DND-41 (cell line): ENCODE results near the gene CHM.

Experiments used
- ATAC-seq: fragments of 200-7000 bp; cut with Tn5 transposase; 3 replicates; pipeline ENCODE4 v1.9.1; 2021; ENCODE audit warnings: low read depth; ENCODE audit not compliant: insufficient read depth
- DNase-seq: peaks from one replicate; pipeline ENCODE4 v3.0.0-alpha.2; 2020
- H2AFZ ChIP-seq: 2 replicates; pipeline ENCODE4 v1.6.0; 2012; ENCODE audit warnings: low read depth, low read length
- H3K27ac ChIP-seq: 2 replicates; pipeline ENCODE4 v1.5.1; 2012; ENCODE audit warnings: low read length, inconsistent platforms
- H3K27me3 ChIP-seq: fragments of 200-600 bp; sonication (generic); 2 replicates; pipeline ENCODE4 v1.6.0; 2012; ENCODE audit warnings: low read length, mild to moderate bottlenecking, inconsistent platforms; ENCODE audit not compliant: insufficient read depth, poor library complexity
- H3K36me3 ChIP-seq: 2 replicates; pipeline ENCODE4 v1.5.1; 2012; ENCODE audit warnings: low read length, inconsistent platforms; ENCODE audit not compliant: insufficient read depth
- H3K4me1 ChIP-seq: 2 replicates; pipeline ENCODE4 v1.5.1; 2012; ENCODE audit warnings: mild to moderate bottlenecking, low read length; ENCODE audit not compliant: insufficient read depth
- H3K4me2 ChIP-seq: 2 replicates; pipeline ENCODE4 v1.6.0; 2012; ENCODE audit warnings: mild to moderate bottlenecking, moderate library complexity, low read length, inconsistent platforms; ENCODE audit not compliant: insufficient read depth
- H3K4me3 ChIP-seq, 2 experiments: fragments of 200-600 bp in 1 of 2; shearing (Covaris generic) in 1 of 2; 2 replicates each; pipeline ENCODE4 v1.5.1; 2012 to 2016; ENCODE audit warnings: inconsistent platforms in 2 of 2, low read length in 2 of 2, mild to moderate bottlenecking in 2 of 2, low read depth in 1 of 2, moderate library complexity in 1 of 2
- H3K79me2 ChIP-seq: 2 replicates; pipeline ENCODE4 v1.6.0; 2012; ENCODE audit warnings: low read length, inconsistent platforms; ENCODE audit not compliant: insufficient read depth
- H3K9ac ChIP-seq: 2 replicates; pipeline ENCODE4 v1.6.0; 2012; ENCODE audit warnings: low read depth, mild to moderate bottlenecking, inconsistent platforms, low read length, moderate library complexity
- H3K9me3 ChIP-seq: 2 replicates; pipeline ENCODE4 v1.5.1; 2012; ENCODE audit warnings: low read length, moderate library complexity, mild to moderate bottlenecking, inconsistent platforms; ENCODE audit not compliant: insufficient read depth, severe bottlenecking
- H4K20me1 ChIP-seq: 2 replicates; pipeline ENCODE4 v1.6.0; 2012; ENCODE audit warnings: low read length; ENCODE audit not compliant: insufficient read depth
- EZH2 ChIP-seq: IDR thresholded peaks from 3 replicates; pipeline ENCODE4 v1.6.1; 2012; ENCODE audit warnings: borderline replicate concordance, low read depth, mild to moderate bottlenecking, moderate library complexity, low read length, inconsistent platforms; ENCODE audit not compliant: severe bottlenecking
- TF ChIP-seq, protein P1 (sequence below): IDR thresholded peaks from 2 replicates; pipeline ENCODE4 v1.5.1; 2012; ENCODE audit warnings: borderline replicate concordance, low read length, moderate library complexity, mild to moderate bottlenecking; ENCODE audit not compliant: poor library complexity, severe bottlenecking; ENCODE audit errors: extremely low read depth

CHM gene

GRCh38 chrX:86061407-86061806, 14.0 kb upstream of the CHM start:
- DNase-seq, result no peak
- Histone ChIP-seq H3K36me3 (no peaks in the 10 kb centered on the region), H4K20me1 (no peaks in the 10 kb centered on the region), H3K4me1 (no peaks in the 10 kb centered on the region), H3K4me2 (no peak overlapping the region), H3K9ac (no peak overlapping the region), H3K4me3 (no peak overlapping the region), H2AFZ (no peak overlapping the region), H3K79me2 (no peaks in the 10 kb centered on the region), H3K27me3 (no peaks in the 10 kb centered on the region), H3K9me3 (no peaks in the 10 kb centered on the region), H3K27ac (no peak overlapping the region)
- TF ChIP-seq, protein P1, sequence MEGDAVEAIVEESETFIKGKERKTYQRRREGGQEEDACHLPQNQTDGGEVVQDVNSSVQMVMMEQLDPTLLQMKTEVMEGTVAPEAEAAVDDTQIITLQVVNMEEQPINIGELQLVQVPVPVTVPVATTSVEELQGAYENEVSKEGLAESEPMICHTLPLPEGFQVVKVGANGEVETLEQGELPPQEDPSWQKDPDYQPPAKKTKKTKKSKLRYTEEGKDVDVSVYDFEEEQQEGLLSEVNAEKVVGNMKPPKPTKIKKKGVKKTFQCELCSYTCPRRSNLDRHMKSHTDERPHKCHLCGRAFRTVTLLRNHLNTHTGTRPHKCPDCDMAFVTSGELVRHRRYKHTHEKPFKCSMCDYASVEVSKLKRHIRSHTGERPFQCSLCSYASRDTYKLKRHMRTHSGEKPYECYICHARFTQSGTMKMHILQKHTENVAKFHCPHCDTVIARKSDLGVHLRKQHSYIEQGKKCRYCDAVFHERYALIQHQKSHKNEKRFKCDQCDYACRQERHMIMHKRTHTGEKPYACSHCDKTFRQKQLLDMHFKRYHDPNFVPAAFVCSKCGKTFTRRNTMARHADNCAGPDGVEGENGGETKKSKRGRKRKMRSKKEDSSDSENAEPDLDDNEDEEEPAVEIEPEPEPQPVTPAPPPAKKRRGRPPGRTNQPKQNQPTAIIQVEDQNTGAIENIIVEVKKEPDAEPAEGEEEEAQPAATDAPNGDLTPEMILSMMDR, result no peak
- no peak for TF ChIP-seq EZH2
- no peak for ATAC-seq

GRCh38 chrX:86051741-86052140, 4.4 kb upstream of the CHM start:
- no peak overlapping the region for H3K4me3 ChIP-seq
- peaks cover 6% of the 10 kb centered on the region for H3K4me1 ChIP-seq
- H3K4me2 ChIP-seq, result no peak overlapping the region
- no peaks in the 10 kb centered on the region for H3K27me3 ChIP-seq
- no peak overlapping the region for H3K27ac ChIP-seq
- no peaks in the 10 kb centered on the region for H3K9me3 ChIP-seq
- peaks cover 3% of the 10 kb centered on the region for H3K79me2 ChIP-seq
- TF ChIP-seq, protein P1, result no peak
- TF ChIP-seq EZH2, result no peak
- no peaks in the 10 kb centered on the region for H3K36me3 ChIP-seq
- no peak for ATAC-seq
- H2AFZ ChIP-seq, result no peak overlapping the region
- DNase-seq, result no peak
- H3K9ac ChIP-seq, result no peak overlapping the region
- H4K20me1 ChIP-seq, result no peaks in the 10 kb centered on the region

DNA sequence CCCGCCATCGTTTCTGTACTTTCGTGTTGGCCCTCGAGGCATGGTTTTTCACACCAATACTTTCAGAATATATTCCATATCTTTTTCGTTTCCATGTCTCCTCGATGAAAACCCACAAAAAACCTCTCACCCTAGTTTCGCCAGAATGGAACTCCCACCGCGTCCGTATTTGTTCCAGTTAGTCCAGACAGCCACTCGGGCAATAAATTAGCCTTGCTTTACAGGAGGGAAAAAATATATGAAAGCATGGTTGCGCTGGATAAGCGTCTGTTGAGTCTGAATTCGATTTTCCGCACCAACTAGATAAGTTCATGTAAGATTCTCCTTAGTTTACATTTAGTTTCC, 550 bp upstream of the CHM start:
- peak overlapping the region in 1 of 2 experiments; percentile 60; a peak in 2 of 4 replicates for H3K4me3 ChIP-seq
- H3K27ac ChIP-seq, result 0 out of 2 replicates have a peak overlapping the region, but pooled peaks have one; percentile 84
- no peak for TF ChIP-seq EZH2
- TF ChIP-seq, protein P1, result no peak
- no peaks in the 10 kb centered on the region for H3K36me3 ChIP-seq
- H3K9me3 ChIP-seq, result no peaks in the 10 kb centered on the region
- H3K4me2 ChIP-seq, result peak overlapping the region; percentile 73; the same call in 1 of the 2 replicates
- no peaks in the 10 kb centered on the region for H4K20me1 ChIP-seq
- ATAC-seq (no peak), DNase-seq (no peak)
- H3K27me3 ChIP-seq, result no peaks in the 10 kb centered on the region
- no peak overlapping the region for H3K9ac ChIP-seq
- peaks cover 18% of the 10 kb centered on the region for H3K4me1 ChIP-seq
- peak overlapping the region; percentile 83 for H2AFZ ChIP-seq
- peaks cover 41% of the 10 kb centered on the region for H3K79me2 ChIP-seq

GRCh38 chrX:86044216-86044615, 3.1 kb downstream of the CHM start:
- no peaks in the 10 kb centered on the region for H3K27me3 ChIP-seq
- ATAC-seq, result no peak
- no peak overlapping the region for H3K4me3 ChIP-seq
- H3K4me2 ChIP-seq, result no peak overlapping the region
- H3K79me2 ChIP-seq, result peaks cover 71% of the 10 kb centered on the region
- no peak overlapping the region for H3K9ac ChIP-seq
- H2AFZ ChIP-seq, result no peak overlapping the region
- no peak for DNase-seq
- H4K20me1 ChIP-seq, result no peaks in the 10 kb centered on the region
- H3K9me3 ChIP-seq, result no peaks in the 10 kb centered on the region
- TF ChIP-seq EZH2, result no peak
- TF ChIP-seq, protein P1, result no peak
- peaks cover 18% of the 10 kb centered on the region for H3K4me1 ChIP-seq
- H3K27ac ChIP-seq, result no peak overlapping the region
- peaks cover 10% of the 10 kb centered on the region; the same call in 1 of the 2 replicates for H3K36me3 ChIP-seq
